ENCODE data around the gene AP2A1. TPM values are rescaled to one million over a fixed set of nuclear protein-coding genes. Genes with fewer than 3 reads are reported as not detected.

The AP2A1 gene
- total RNA-seq, 1 experiment from 2014 or later: 107 TPM

GRCh38 chr19:49800771-49801170 is 34.0 kb downstream of the AP2A1 start:
- Histone ChIP-seq H3K4me3 (ENCODE audit: low read depth, low read length) (no peak overlapping the region), H3K27me3 (replicated peaks; ENCODE audit: control insufficient read depth, insufficient read depth, low read length) (no peaks in the 10 kb centered on the region), H3K4me1 (no peaks in the 10 kb centered on the region), H3K9me3 (no peaks in the 10 kb centered on the region), H3K36me3 (ENCODE audit: control insufficient read depth, insufficient read depth, low read length) (no peaks in the 10 kb centered on the region; the same call in none of the 2 replicates)
- Mint-ChIP-seq H3K27me3 (ENCODE audit: insufficient read depth, unreplicated experiment) (no peaks in the 10 kb centered on the region), H3K9me3 (ENCODE audit: unreplicated experiment) (no peaks in the 10 kb centered on the region), H3K36me3 (ENCODE audit: insufficient read depth, unreplicated experiment) (peaks cover 61% of the 10 kb centered on the region), H3K4me1 (ENCODE audit: low read depth, unreplicated experiment) (no peaks in the 10 kb centered on the region), H3K4me3 (ENCODE audit: unreplicated experiment) (no peak overlapping the region), H3K27ac (ENCODE audit: unreplicated experiment) (no peak overlapping the region)
- TF ChIP-seq, protein P1, sequence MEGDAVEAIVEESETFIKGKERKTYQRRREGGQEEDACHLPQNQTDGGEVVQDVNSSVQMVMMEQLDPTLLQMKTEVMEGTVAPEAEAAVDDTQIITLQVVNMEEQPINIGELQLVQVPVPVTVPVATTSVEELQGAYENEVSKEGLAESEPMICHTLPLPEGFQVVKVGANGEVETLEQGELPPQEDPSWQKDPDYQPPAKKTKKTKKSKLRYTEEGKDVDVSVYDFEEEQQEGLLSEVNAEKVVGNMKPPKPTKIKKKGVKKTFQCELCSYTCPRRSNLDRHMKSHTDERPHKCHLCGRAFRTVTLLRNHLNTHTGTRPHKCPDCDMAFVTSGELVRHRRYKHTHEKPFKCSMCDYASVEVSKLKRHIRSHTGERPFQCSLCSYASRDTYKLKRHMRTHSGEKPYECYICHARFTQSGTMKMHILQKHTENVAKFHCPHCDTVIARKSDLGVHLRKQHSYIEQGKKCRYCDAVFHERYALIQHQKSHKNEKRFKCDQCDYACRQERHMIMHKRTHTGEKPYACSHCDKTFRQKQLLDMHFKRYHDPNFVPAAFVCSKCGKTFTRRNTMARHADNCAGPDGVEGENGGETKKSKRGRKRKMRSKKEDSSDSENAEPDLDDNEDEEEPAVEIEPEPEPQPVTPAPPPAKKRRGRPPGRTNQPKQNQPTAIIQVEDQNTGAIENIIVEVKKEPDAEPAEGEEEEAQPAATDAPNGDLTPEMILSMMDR (IDR thresholded peaks at IDR 0.05; ENCODE audit: insufficient read depth in 1 of 2, low read depth in 1 of 2, low read length in 1 of 2, severe bottlenecking in 1 of 2, unreplicated experiment in 1 of 2): no peak
- ChIA-PET POLR2A (no interaction called here), CTCF (no interaction called here)
- DNase-seq: no peak
- no TSS peak for BruUV-seq (replicated peaks)
- intact Hi-C loops (cut with micrococcal nuclease; ENCODE audit: unreplicated experiment): no loop called here

- POLR2A ChIA-PET: no interaction called here
- Mint-ChIP-seq H3K4me3 (ENCODE audit: unreplicated experiment) (no peak overlapping the region), H3K27ac (ENCODE audit: unreplicated experiment) (no peak overlapping the region), H3K27me3 (ENCODE audit: insufficient read depth, unreplicated experiment) (no peaks in the 10 kb centered on the region), H3K36me3 (ENCODE audit: insufficient read depth, unreplicated experiment) (peaks cover 62% of the 10 kb centered on the region), H3K4me1 (ENCODE audit: low read depth, unreplicated experiment) (no peaks in the 10 kb centered on the region), H3K9me3 (ENCODE audit: unreplicated experiment) (no peaks in the 10 kb centered on the region)
- no peaks in the 10 kb centered on the region; the same call in none of the 2 replicates for H3K36me3 ChIP-seq (ENCODE audit: control insufficient read depth, insufficient read depth, low read length)
- TSS peak; percentile 30 for BruUV-seq (replicated peaks)
- no peak for DNase-seq
- no peaks in the 10 kb centered on the region for H3K27me3 ChIP-seq (replicated peaks; ENCODE audit: control insufficient read depth, insufficient read depth, low read length)
- H3K4me1 ChIP-seq: no peaks in the 10 kb centered on the region
- TF ChIP-seq, protein P1 (IDR thresholded peaks at IDR 0.05; ENCODE audit: insufficient read depth in 1 of 2, low read depth in 1 of 2, low read length in 1 of 2, severe bottlenecking in 1 of 2, unreplicated experiment in 1 of 2): no peak
- intact Hi-C loops (cut with micrococcal nuclease; ENCODE audit: unreplicated experiment): no loop called here
- no peak overlapping the region for H3K4me3 ChIP-seq (ENCODE audit: low read depth, low read length)
- no peaks in the 10 kb centered on the region for H3K9me3 ChIP-seq
- CTCF ChIA-PET: interaction anchor here (0.6 kb wide), 1 partner anchor 55 kb away, joined by 4 read pairs; no protein-coding TSS in a partner anchor
Measured at GRCh38 chr19:49801401-49801888, 34.6 kb downstream of the AP2A1 start.

GRCh38 chr19:49801966-49802661 is 35.3 kb downstream of the AP2A1 start:
- peak; percentile 38 to 62 for DNase-seq
- Histone ChIP-seq H3K9me3 (no peaks in the 10 kb centered on the region), H3K4me3 (ENCODE audit: low read depth, low read length) (no peak overlapping the region), H3K4me1 (no peaks in the 10 kb centered on the region), H3K36me3 (ENCODE audit: control insufficient read depth, insufficient read depth, low read length) (no peaks in the 10 kb centered on the region; the same call in 1 of the 2 replicates), H3K27me3 (replicated peaks; ENCODE audit: control insufficient read depth, insufficient read depth, low read length) (no peaks in the 10 kb centered on the region)
- no peaks in the 10 kb centered on the region for H3K4me1 Mint-ChIP-seq (ENCODE audit: low read depth, unreplicated experiment)
- no peak overlapping the region for H3K27ac Mint-ChIP-seq (ENCODE audit: unreplicated experiment)
- POLR2A ChIA-PET: no interaction called here
- intact Hi-C loops (cut with micrococcal nuclease; ENCODE audit: unreplicated experiment): no loop called here
- no peak overlapping the region for H3K4me3 Mint-ChIP-seq (ENCODE audit: unreplicated experiment)
- no peaks in the 10 kb centered on the region for H3K9me3 Mint-ChIP-seq (ENCODE audit: unreplicated experiment)
- TF ChIP-seq, protein P1 (IDR thresholded peaks at IDR 0.05; ENCODE audit: insufficient read depth in 1 of 2, low read depth in 1 of 2, low read length in 1 of 2, severe bottlenecking in 1 of 2, unreplicated experiment in 1 of 2): no peak
- H3K36me3 Mint-ChIP-seq (ENCODE audit: insufficient read depth, unreplicated experiment): peaks cover 57% of the 10 kb centered on the region
- BruUV-seq (replicated peaks): no TSS peak
- CTCF ChIA-PET: interaction anchor here (0.6 kb wide), 1 partner anchor 56 kb away, joined by 4 read pairs; no protein-coding TSS in a partner anchor
- no peaks in the 10 kb centered on the region for H3K27me3 Mint-ChIP-seq (ENCODE audit: insufficient read depth, unreplicated experiment)
